ENCODE results near the gene DOK3. TPM values are rescaled to one million over a fixed set of nuclear protein-coding genes. Genes with fewer than 3 reads are reported as not detected.

DOK3 gene
- polyA plus RNA-seq, 10 donors = 4.1 to 9.4 (median 5.6) TPM

GRCh38 chr5:177516601-177517568 lies 7.3 kb upstream of the DOK3 start, which contains the start of gene DDX41:
Gene DDX41 (minus strand): TSS chr5:177516961. CDS start chr5:177516945, 16 bp downstream.
- DNase-seq = peak; percentile 99

DNA sequence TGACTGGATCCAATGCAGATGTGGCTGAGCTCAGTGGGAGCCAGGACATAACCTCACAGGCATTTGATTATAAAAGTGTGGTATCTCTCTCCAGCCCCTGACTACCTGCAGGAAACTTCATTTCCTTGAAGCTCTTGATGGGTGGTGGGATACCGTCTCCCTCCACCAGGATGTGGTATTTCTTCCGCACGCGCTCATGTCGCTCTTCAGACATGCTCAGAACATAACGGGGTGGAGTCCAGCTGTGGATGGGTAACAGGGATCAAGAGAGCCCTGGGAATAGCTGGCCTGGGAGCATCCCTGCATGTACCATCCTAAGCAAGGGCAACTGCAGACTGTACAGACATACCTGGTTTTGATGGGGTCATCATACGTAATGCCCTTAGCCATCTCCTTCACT lies 6.0 kb upstream of the DOK3 start:
- no peak for DNase-seq

- DNase-seq = no peak
These were observed 4.9 kb upstream of the DOK3 start for GRCh38 chr5:177514541-177514940.

- no peak for DNase-seq
These were observed 3.9 kb upstream of the DOK3 start for GRCh38 chr5:177513500-177513899.

DNA sequence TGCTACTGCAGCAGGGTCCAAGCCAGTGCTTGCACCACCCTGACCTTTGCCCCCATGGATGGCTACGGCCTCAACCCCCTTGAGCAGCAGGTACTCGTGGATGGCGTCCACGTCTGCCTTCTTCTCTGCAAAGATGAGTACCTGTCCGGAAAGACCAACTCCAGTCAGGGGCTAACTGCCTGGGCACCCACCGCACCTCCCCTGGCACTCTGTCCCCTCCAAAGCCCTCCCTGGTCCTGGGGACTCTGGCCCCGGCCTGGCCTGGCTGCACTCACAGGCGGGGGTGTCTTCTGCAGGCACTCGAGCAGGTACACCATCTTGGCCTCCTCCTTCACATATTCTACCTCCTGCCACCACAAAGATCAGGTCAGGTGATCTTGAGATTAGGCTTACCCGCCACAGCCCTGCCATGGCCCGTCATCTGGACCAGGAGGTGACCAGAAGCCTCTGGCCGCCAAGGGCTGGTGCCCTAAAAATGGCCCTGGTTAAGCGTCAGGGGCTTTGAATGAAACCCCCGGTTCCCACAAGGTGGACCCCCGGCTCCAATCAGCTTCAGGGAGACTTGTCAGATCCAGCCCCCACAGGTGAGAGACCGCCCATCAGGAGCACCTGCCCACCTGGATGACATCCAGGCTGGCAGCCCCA lies 3.2 kb upstream of the DOK3 start:
- DNase-seq = no peak

DNA sequence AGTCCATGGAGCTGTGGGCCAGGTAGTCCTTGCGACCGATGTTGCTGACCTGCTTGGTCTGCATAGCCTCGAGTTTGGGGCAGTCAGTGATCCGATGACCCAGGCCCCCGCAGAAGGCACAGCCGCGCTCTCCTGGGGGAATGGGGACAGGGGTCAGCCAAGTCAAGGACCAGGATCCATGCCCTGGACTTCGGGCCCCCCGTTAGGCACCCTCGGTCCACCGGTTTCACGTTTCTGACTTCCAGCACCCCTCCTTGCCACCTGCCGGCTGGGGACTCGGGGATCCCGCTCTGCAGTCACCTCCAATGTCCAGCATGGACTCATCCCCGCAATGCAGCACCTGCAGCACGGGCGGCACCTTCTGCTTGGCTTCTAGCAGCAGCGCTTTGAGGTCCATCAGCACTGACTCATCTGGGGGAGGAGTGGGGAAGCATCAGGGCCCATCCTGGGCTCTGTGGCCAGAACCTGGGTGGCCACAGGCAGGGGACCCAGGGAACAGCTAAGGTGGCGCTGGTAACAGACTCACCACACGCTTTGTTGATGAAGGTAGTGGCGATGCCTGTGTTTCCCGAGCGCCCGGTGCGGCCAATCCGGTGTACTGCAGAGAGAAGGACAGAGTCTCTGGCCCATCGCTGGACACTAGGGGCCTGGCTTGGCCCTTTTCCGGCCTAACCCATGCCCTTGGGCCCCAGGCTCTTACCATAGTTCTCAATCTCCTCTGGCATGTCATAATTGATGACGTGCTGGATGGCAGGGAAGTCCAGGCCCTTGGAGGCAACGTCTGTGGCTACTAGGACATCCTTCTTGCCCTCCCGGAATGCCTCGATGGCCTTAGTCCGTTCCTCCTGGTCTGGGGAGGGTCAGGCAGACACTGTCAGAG lies 2.4 kb upstream of the DOK3 start:
- DNase-seq = no peak

GRCh38 chr5:177511181-177511580 lies 1.6 kb upstream of the DOK3 start:
- DNase-seq = no peak

DNA sequence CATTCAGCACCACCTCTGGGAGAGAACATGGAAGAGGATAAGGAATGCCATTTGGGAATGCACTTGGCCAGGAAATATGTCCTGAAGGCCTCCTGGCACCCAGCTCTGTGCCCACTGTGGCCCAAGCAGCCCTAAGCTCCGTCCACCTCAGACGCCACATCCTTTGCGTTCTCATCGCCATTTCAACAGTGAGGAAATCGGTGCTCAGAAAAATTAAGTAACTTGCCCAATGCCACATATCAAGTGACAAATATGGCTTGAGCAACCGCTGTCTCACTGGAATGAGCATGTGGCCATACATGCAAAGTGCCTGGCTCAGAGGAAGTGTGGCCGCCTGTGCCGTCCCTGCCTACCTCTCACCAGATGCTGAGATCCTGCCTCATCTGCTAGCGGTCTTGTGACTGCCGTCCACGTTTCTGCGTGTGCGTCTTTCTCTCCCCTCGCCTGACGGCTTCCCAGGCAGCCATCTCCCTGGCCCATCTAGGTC lies 984 bp upstream of the DOK3 start:
- DNase-seq = no peak

- no peak for DNase-seq
These were observed 453 bp upstream of the DOK3 start for GRCh38 chr5:177509991-177510566.

DNA sequence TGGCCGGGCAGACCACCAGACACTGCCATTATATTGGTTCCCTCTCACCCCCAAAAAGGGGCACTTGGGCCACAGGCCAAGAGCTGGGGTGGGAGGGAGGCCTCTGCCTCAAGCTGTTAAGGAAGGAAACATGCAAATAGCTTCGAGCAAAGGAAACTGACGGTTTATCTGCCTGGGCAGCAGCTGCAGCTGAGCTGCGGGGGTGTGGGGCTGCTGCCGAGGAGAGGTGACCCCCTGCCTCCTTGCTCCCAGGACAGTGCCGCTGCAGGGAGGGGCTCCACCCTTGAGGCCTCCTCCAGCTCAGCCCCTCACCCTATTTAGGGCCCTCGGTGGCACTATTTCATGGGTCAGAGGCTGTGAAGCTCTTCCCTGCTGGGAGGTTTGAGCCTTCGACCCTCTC lies 789 bp downstream of the DOK3 start:
- no peak for DNase-seq

DNA sequence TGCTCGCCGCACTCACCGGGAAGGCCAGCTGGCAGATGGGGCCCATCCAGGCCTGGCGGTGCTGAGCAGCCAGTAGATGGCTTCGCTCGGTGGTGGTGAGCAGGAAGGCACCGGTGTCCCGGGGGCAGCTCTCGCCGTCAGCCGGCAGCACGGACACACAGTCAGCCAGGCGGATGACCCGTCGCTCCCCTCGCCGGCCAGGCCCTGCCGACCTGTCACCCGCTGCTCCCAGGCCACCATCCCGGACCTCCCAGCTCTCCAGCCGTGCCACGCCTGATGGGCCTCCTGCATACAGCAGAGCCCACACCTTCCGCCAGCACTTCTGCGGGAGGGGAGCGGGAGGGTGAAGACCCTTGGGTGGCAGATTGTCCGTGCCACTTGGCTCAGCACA lies 1.4 kb downstream of the DOK3 start:
- DNase-seq = no peak

- no peak for DNase-seq
These were observed 1.9 kb downstream of the DOK3 start for GRCh38 chr5:177507596-177508220.

GRCh38 chr5:177507165-177507564 lies 2.5 kb downstream of the DOK3 start:
- no peak for DNase-seq

- no peak for DNase-seq
These were observed 4.6 kb downstream of the DOK3 start for GRCh38 chr5:177505075-177505474.

GRCh38 chr5:177504086-177505056 lies 5.3 kb downstream of the DOK3 start:
- no peak for DNase-seq

- no peak for DNase-seq
These were observed 6.1 kb downstream of the DOK3 start for GRCh38 chr5:177503351-177504085.

GRCh38 chr5:177502886-177503285 lies 6.7 kb downstream of the DOK3 start:
- DNase-seq = no peak

DNA sequence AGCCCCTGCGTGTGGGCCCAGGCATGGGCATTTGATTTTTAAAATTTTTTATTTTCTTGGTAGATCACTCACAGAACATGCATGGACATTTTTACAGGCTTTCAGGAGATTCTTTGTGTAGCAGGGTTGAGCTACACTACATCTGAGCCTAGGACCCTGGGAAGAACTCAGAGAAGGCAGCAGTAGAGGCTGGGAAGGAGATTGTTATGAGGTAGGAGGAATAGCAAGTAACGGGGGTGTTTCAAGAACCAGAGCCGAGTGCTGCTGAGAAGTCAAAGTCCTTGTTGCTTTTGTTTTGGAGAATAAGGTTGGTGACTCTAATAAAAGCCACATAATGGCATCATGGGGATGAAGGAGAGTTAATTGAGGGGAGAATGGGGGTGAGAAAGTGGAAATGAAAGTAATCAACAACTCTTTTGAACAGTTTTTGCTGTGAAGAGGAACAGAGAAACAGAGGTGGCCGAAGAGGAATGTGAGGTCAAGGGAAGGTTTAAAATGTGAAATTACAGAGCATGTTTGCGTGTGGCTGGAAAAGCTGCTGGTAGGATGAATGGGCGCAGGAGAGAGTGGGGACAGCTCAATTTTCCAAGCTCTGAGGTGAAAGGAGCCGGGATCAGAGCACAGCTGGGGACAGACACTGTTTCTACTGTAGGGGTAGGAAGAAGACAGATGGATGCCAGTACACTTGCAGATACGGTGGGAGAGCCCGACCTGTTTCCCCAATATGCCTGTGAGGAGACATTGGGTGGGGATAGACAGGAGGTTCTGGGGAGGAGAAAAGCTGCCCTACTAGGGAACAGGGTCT lies 7.5 kb downstream of the DOK3 start:
- no peak for DNase-seq
